Naive thymus-derived CD4-positive, alpha-beta T cell (primary cell): ENCODE results near the gene SLC4A7. TPM values are rescaled to one million over a fixed set of nuclear protein-coding genes. Genes with fewer than 3 reads are reported as not detected.

Experiments
- ATAC-seq: fragments of 150-1000 bp; cut with Tn5 transposase; 2 replicates; pipeline ENCODE4 v1.10.0; 2021; ENCODE audit warnings: mild to moderate bottlenecking, moderate library complexity
- CTCF ChIA-PET: fragments of 350-600 bp; sonication (Branson Sonifier 250); formaldehyde crosslinking; loops from one replicate; lab custom pipeline; 2021; ENCODE audit warnings: antibody characterized with exemption; lab: Charles Lee
- POLR2A ChIA-PET: fragments of 350-600 bp; sonication (Branson Sonifier 250); formaldehyde crosslinking; loops from one replicate; lab custom pipeline; 2021; ENCODE audit warnings: antibody characterized with exemption, inconsistent platforms; lab: Charles Lee
- DNase-seq, 9 donors: peaks; one replicate each; pipeline versions ENCODE4 v3.0.0 to v3.0.0-alpha.2; 2020 to 2022; ENCODE audit warnings: mixed read lengths in 1 of 9
- H3K27ac ChIP-seq: one replicate; pipeline ENCODE4 v1.7.0; 2013; ENCODE audit warnings: mild to moderate bottlenecking, low read depth, low read length, moderate library complexity
- H3K27me3 ChIP-seq, 2 donors: one replicate each; pipeline ENCODE4 v1.7.0; 2013; ENCODE audit warnings: low read length in 2 of 2, mild to moderate bottlenecking in 2 of 2, moderate library complexity in 2 of 2; ENCODE audit not compliant: control insufficient read depth in 2 of 2, insufficient read depth in 2 of 2
- H3K36me3 ChIP-seq, 3 experiments: 1 replicate in 2 of 3; 2 replicates in 1 of 3; pipeline ENCODE4 v1.7.0; 2013; ENCODE audit warnings: low read length in 3 of 3, mild to moderate bottlenecking in 3 of 3, moderate library complexity in 1 of 3; ENCODE audit not compliant: insufficient read depth in 3 of 3, control insufficient read depth in 2 of 3
- H3K4me1 ChIP-seq, 2 donors: one replicate each; pipeline ENCODE4 v1.7.0; 2013; ENCODE audit warnings: low read length in 2 of 2, mild to moderate bottlenecking in 2 of 2, moderate library complexity in 1 of 2; ENCODE audit not compliant: control insufficient read depth in 2 of 2, insufficient read depth in 2 of 2
- H3K4me3 ChIP-seq: 2 replicates; pipeline ENCODE4 v1.7.0; 2013; ENCODE audit warnings: mild to moderate bottlenecking, low read length
- H3K9me3 ChIP-seq, 3 experiments: 1 replicate in 2 of 3; 2 replicates in 1 of 3; pipeline ENCODE4 v1.7.0; 2013; ENCODE audit warnings: low read length in 3 of 3; ENCODE audit not compliant: control insufficient read depth in 2 of 3
- H3K27ac Mint-ChIP-seq, 9 donors: one replicate each; pipeline ENCODE4 v1.8.0; 2020 to 2022; ENCODE audit warnings: mixed read lengths in 9 of 9, mild to moderate bottlenecking in 8 of 9, moderate library complexity in 5 of 9, inconsistent platforms in 2 of 9
- H3K27me3 Mint-ChIP-seq, 5 donors: one replicate each; pipeline ENCODE4 v1.8.0; 2021 to 2022; ENCODE audit warnings: mixed read lengths in 5 of 5, mild to moderate bottlenecking in 1 of 5
- H3K36me3 Mint-ChIP-seq, 5 donors: one replicate each; pipeline ENCODE4 v1.8.0; 2020 to 2022; ENCODE audit warnings: mixed read lengths in 5 of 5, mild to moderate bottlenecking in 3 of 5, inconsistent platforms in 1 of 5
- H3K4me1 Mint-ChIP-seq, 7 donors: one replicate each; pipeline ENCODE4 v1.8.0; 2020 to 2022; ENCODE audit warnings: mixed read lengths in 7 of 7, mild to moderate bottlenecking in 3 of 7, inconsistent platforms in 1 of 7
- H3K4me3 Mint-ChIP-seq, 10 donors: one replicate each; pipeline ENCODE4 v1.8.0; 2020 to 2022; ENCODE audit warnings: mild to moderate bottlenecking in 10 of 10, mixed read lengths in 10 of 10, moderate library complexity in 6 of 10, inconsistent platforms in 2 of 10
- H3K9me3 Mint-ChIP-seq, 11 donors: one replicate each; pipeline ENCODE4 v1.8.0; 2020 to 2022; ENCODE audit warnings: mixed read lengths in 11 of 11, mild to moderate bottlenecking in 4 of 11, inconsistent platforms in 1 of 11, moderate library complexity in 1 of 11
- intact Hi-C, 2 donors: fragments of 100-400 bp; cut with micrococcal nuclease; formaldehyde crosslinking; loops; one replicate each; pipeline ENCODE4 v1.15.1; 2023
- polyA plus RNA-seq, 2 donors: library from polyadenylated mRNA; unstranded; fragments of 300-500 nt; fragmentation: Illumina TruSeq; gene quantifications; one replicate each; pipeline ENCODE4 v1.2.3, GENCODE V29; 2021
- total RNA-seq, 6 experiments: library from RNA in 5 of 6; stranded (reverse) in 5 of 6; gene quantifications; 1 replicate in 5 of 6; 2 replicates in 1 of 6; pipeline ENCODE4 v1.2.3 and lab custom pipeline; 2021 to 2026

SLC4A7 gene
- total and polyA plus RNA-seq, 7 experiments from 2014 or later, result 9.3 to 69.1 (median 38.4) TPM

DNA sequence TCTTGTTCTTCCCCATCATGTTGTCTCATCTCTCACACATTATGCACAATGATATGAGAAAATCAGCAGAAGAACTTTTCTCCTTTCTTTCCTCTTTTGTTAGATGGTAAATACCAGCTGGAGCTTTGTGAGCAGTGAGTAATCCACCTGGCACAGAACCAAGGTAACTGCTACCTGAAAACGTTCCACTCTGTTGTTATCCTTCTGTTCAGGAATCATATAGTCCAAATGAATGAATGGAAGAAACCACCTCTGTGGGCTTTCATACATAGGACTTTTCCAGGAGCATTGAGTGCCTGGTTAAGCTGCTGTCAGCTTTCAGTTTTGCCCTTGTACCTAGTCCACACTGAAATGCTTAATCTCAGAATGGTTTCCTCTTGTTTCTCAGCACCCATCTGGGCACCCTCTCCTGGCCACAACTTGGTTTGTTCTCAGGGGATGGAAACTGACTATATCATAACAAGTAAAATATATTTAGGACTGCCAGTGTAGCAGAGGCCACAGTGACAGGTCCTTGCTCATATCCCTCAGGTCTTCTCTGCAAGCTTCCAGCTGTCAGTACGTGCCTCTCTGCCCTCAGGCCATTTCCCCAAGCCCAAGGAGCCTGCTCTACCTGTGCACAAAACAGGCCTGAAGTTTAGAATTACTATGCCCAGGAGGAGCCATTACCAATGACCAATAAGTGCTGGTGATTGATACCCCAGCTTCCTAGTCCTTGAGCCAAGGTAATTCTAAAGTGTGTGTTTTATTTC, 23.5 kb upstream of the SLC4A7 start:
- Mint-ChIP-seq H3K27me3 (no peaks in the 10 kb centered on the region), H3K9me3 (peaks cover 0 to 2% (median 0%) of the 10 kb centered on the region in 11 donors)

GRCh38 chr3:27507111-27507510, 22.9 kb upstream of the SLC4A7 start:
- no peaks in the 10 kb centered on the region for H3K4me1 ChIP-seq
- CTCF ChIA-PET, result no interaction called here
- Mint-ChIP-seq H3K4me1 (peaks cover 0 to 2% (median 0%) of the 10 kb centered on the region in 7 donors), H3K4me3 (no peak overlapping the region), H3K36me3 (no peaks in the 10 kb centered on the region), H3K9me3 (peaks cover 0 to 2% (median 0%) of the 10 kb centered on the region in 11 donors), H3K27ac (no peak overlapping the region), H3K27me3 (no peaks in the 10 kb centered on the region)
- DNase-seq (no peak), ATAC-seq (no peak)
- H3K4me3 ChIP-seq, result no peak overlapping the region
- H3K36me3 ChIP-seq, result no peaks in the 10 kb centered on the region
- no peaks in the 10 kb centered on the region for H3K27me3 ChIP-seq
- intact Hi-C loops, result no loop called here
- no peaks in the 10 kb centered on the region for H3K9me3 ChIP-seq
- H3K27ac ChIP-seq, result no peak overlapping the region
- POLR2A ChIA-PET, result interaction anchor here (0.7 kb wide), 1 partner anchor 57 kb away, joined by 3 read pairs; no protein-coding TSS in a partner anchor

More for the DNA sequence above, 23.5 kb upstream of the SLC4A7 start:
- DNase-seq (no peak), ATAC-seq (no peak)
- Mint-ChIP-seq H3K36me3 (no peaks in the 10 kb centered on the region), H3K4me3 (no peak overlapping the region), H3K27ac (peak overlapping the region in 2 of 9 donors; percentile 15 to 62), H3K4me1 (peaks cover 0 to 2% (median 0%) of the 10 kb centered on the region in 7 donors)
- Histone ChIP-seq H3K27me3 (no peaks in the 10 kb centered on the region), H3K36me3 (no peaks in the 10 kb centered on the region), H3K4me1 (no peaks in the 10 kb centered on the region), H3K9me3 (no peaks in the 10 kb centered on the region), H3K4me3 (no peak overlapping the region), H3K27ac (no peak overlapping the region)
- intact Hi-C loops, result no loop called here
- ChIA-PET CTCF (no interaction called here), POLR2A (interaction anchor here (0.7 kb wide), 1 partner anchor 57 kb away, joined by 3 read pairs; no protein-coding TSS in a partner anchor)

DNA sequence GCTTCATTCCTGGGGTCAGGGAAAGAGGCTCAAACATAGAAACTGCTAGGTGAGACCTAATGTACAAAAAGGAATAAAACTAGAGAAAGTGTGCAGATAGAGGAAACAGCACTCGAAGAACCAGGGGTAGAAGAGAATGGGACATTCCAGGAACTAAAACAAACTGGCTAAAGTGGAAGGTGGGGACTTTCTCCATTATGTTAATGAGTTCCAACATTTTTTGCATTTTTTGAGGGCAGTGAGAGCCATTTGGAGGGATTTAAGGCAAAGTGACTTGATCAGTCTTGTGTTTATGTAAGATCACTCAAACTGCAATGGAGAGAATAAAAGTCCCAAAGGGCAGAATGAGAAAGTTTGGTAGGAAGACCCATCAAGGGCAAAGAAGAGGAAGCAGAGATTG, 20.6 kb upstream of the SLC4A7 start:
- no peaks in the 10 kb centered on the region for H3K36me3 ChIP-seq
- POLR2A ChIA-PET, result no interaction called here

GRCh38 chr3:27503526-27503925, 19.3 kb upstream of the SLC4A7 start:
- POLR2A ChIA-PET, result no interaction called here
- Histone ChIP-seq H3K36me3 (no peaks in the 10 kb centered on the region), H3K4me3 (no peak overlapping the region)

More for the DNA sequence above, 20.6 kb upstream of the SLC4A7 start:
- H3K36me3 Mint-ChIP-seq, result no peaks in the 10 kb centered on the region
- no peak overlapping the region for H3K4me3 Mint-ChIP-seq
- H3K4me3 ChIP-seq, result no peak overlapping the region
- H3K4me1 ChIP-seq, result no peaks in the 10 kb centered on the region
- peak overlapping the region in 1 of 9 donors; percentile 7 for H3K27ac Mint-ChIP-seq
- CTCF ChIA-PET, result no interaction called here
- no peaks in the 10 kb centered on the region for H3K27me3 Mint-ChIP-seq
- ATAC-seq (no peak), DNase-seq (no peak)
- intact Hi-C loops, result no loop called here
- H3K9me3 Mint-ChIP-seq, result peaks cover 0 to 2% (median 0%) of the 10 kb centered on the region in 11 donors
- no peaks in the 10 kb centered on the region for H3K9me3 ChIP-seq
- H3K4me1 Mint-ChIP-seq, result peaks cover 0 to 2% (median 0%) of the 10 kb centered on the region in 7 donors
- H3K27me3 ChIP-seq, result no peaks in the 10 kb centered on the region
- no peak overlapping the region for H3K27ac ChIP-seq

DNA sequence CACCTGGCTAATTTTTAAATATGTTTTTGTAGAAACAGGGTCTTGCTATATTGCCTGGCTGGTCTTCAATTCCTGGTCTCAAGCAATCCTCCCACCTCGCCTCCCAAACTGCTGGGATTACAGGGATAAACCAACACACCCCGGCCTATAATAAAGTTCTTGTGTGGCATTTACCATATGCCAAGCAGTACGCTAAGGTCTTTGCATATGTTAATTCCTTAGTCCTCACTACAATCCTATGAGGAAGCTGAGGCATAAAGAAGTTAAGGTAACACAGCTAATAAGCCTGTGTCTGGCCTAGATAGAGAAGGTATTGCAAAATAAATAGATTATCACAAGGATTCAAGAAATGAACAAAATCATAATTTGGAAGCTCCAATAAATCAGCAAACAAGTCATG, 17.6 kb upstream of the SLC4A7 start:
- Histone ChIP-seq H3K9me3 (no peaks in the 10 kb centered on the region), H3K27me3 (no peaks in the 10 kb centered on the region), H3K36me3 (no peaks in the 10 kb centered on the region), H3K4me1 (no peaks in the 10 kb centered on the region), H3K27ac (no peak overlapping the region), H3K4me3 (no peak overlapping the region)
- POLR2A ChIA-PET, result no interaction called here
- CTCF ChIA-PET, result no interaction called here
- DNase-seq, result no peak
- no peak for ATAC-seq
- H3K4me1 Mint-ChIP-seq, result peaks cover 0 to 2% (median under 1%) of the 10 kb centered on the region in 7 donors
- H3K36me3 Mint-ChIP-seq, result no peaks in the 10 kb centered on the region
- intact Hi-C loops, result no loop called here
- no peaks in the 10 kb centered on the region for H3K27me3 Mint-ChIP-seq
- no peak overlapping the region for H3K4me3 Mint-ChIP-seq
- no peaks in the 10 kb centered on the region for H3K9me3 Mint-ChIP-seq
- no peak overlapping the region for H3K27ac Mint-ChIP-seq

More at GRCh38 chr3:27503526-27503925, 19.3 kb upstream of the SLC4A7 start:
- CTCF ChIA-PET, result interaction anchor here (0.6 kb wide), 1 partner anchor 181 kb away, joined by 3 read pairs; no protein-coding TSS in a partner anchor
- DNase-seq, result no peak
- H3K4me1 Mint-ChIP-seq, result peaks cover 0 to 2% (median 0%) of the 10 kb centered on the region in 7 donors
- Histone ChIP-seq H3K27me3 (no peaks in the 10 kb centered on the region), H3K27ac (no peak overlapping the region), H3K4me1 (no peaks in the 10 kb centered on the region), H3K9me3 (no peaks in the 10 kb centered on the region)
- intact Hi-C loops, result no loop called here
- ATAC-seq, result no peak
- peaks cover 0 to 2% (median 0%) of the 10 kb centered on the region in 11 donors for H3K9me3 Mint-ChIP-seq
- no peaks in the 10 kb centered on the region for H3K36me3 Mint-ChIP-seq
- H3K27me3 Mint-ChIP-seq, result no peaks in the 10 kb centered on the region
- no peak overlapping the region for H3K27ac Mint-ChIP-seq
- H3K4me3 Mint-ChIP-seq, result no peak overlapping the region

GRCh38 chr3:27500986-27501385, 16.8 kb upstream of the SLC4A7 start:
- no peak overlapping the region for H3K4me3 Mint-ChIP-seq
- no peaks in the 10 kb centered on the region for H3K36me3 Mint-ChIP-seq
- ATAC-seq (no peak), DNase-seq (no peak)
- H3K9me3 Mint-ChIP-seq, result no peaks in the 10 kb centered on the region
- intact Hi-C loops, result no loop called here
- no peaks in the 10 kb centered on the region for H3K9me3 ChIP-seq
- H3K27me3 ChIP-seq, result no peaks in the 10 kb centered on the region
- H3K4me1 Mint-ChIP-seq, result peaks cover 0 to 6% (median 5%) of the 10 kb centered on the region in 7 donors
- CTCF ChIA-PET, result interaction anchor here (0.6 kb wide), 1 partner anchor 90 kb away, joined by 5 read pairs; no protein-coding TSS in a partner anchor
- H3K27me3 Mint-ChIP-seq, result no peaks in the 10 kb centered on the region
- no peak overlapping the region for H3K4me3 ChIP-seq
- POLR2A ChIA-PET, result no interaction called here
- no peaks in the 10 kb centered on the region for H3K36me3 ChIP-seq
- H3K4me1 ChIP-seq, result no peaks in the 10 kb centered on the region
- H3K27ac Mint-ChIP-seq, result no peak overlapping the region
- no peak overlapping the region for H3K27ac ChIP-seq
